GM18858 (cell line): Measurements from ENCODE around the gene STXBP1.
A peak's percentile ranks its signal among the peaks of the same experiment; 100 is the strongest.

ENCODE experiments used
- ATAC-seq: cut with Tn5 transposase; IDR thresholded peaks from one replicate; pipeline ENCODE4 v1.9.1; 2021; ENCODE audit not compliant: unreplicated experiment

The STXBP1 gene

GRCh38 chr9:127712371-127712770, 100.3 kb downstream of the STXBP1 start:
- no peak for ATAC-seq

GRCh38 chr9:127712867-127713266, 100.8 kb downstream of the STXBP1 start:
- ATAC-seq, result no peak

- ATAC-seq, result no peak
Observed at GRCh38 chr9:127714020-127714750, 102.1 kb downstream of the STXBP1 start.

- ATAC-seq, result no peak
Observed at GRCh38 chr9:127714951-127715469, 102.9 kb downstream of the STXBP1 start.

GRCh38 chr9:127715470-127716337, 103.6 kb downstream of the STXBP1 start, which contains the start of the genes PTRH1 and TTC16:
PTRH1 (minus strand) TSS chr9:127715663; CDS start chr9:127715639, 24 bp downstream.
TTC16 (plus strand) TSS chr9:127716079; CDS start chr9:127716146, 67 bp downstream.
- peak; percentile 84 for ATAC-seq

GRCh38 chr9:127716412-127716811, 104.3 kb downstream of the STXBP1 start:
- no peak for ATAC-seq

- ATAC-seq, result no peak
Observed at GRCh38 chr9:127717766-127718165, 105.7 kb downstream of the STXBP1 start.

- ATAC-seq, result no peak
Observed at GRCh38 chr9:127720031-127720864, 108.2 kb downstream of the STXBP1 start.

GRCh38 chr9:127720865-127721227, 108.8 kb downstream of the STXBP1 start:
- no peak for ATAC-seq

GRCh38 chr9:127721391-127721821, 109.3 kb downstream of the STXBP1 start:
- no peak for ATAC-seq

GRCh38 chr9:127722055-127722745, 110.1 kb downstream of the STXBP1 start:
- ATAC-seq, result no peak

GRCh38 chr9:127723013-127723412, 110.9 kb downstream of the STXBP1 start:
- no peak for ATAC-seq

GRCh38 chr9:127723444-127723843, 111.4 kb downstream of the STXBP1 start:
- ATAC-seq, result no peak

- no peak for ATAC-seq
Observed at GRCh38 chr9:127724012-127724411, 111.9 kb downstream of the STXBP1 start.

- ATAC-seq, result no peak
Observed at GRCh38 chr9:127726871-127727270, 114.8 kb downstream of the STXBP1 start.

- ATAC-seq, result no peak
Observed at GRCh38 chr9:127728808-127729207, 116.7 kb downstream of the STXBP1 start.

- ATAC-seq, result no peak
Observed at GRCh38 chr9:127729522-127730256, 117.6 kb downstream of the STXBP1 start.

GRCh38 chr9:127730262-127730661, 118.2 kb downstream of the STXBP1 start:
- no peak for ATAC-seq

- ATAC-seq, result no peak
Observed at GRCh38 chr9:127730799-127731410, 118.8 kb downstream of the STXBP1 start.
